Medulla oblongata (tissue), 1 donor: Measurements from ENCODE around the gene OPRL1.
"Not testable (repeated sequence)": the region's sequence is repeated elsewhere in the genome, so short reads cannot be mapped to it uniquely, and the experiment has no call there.

Experiments
- DNase-seq: peaks from one replicate; pipeline ENCODE4 v3.0.0-alpha.2; 2015; ENCODE audit errors: extremely low spot score

Gene OPRL1

GRCh38 chr20:64086801-64087200 lies 6.9 kb downstream of the OPRL1 start:
- DNase-seq = no peak

- DNase-seq = not testable (repeated sequence)
Measured at GRCh38 chr20:64087226-64087825, 7.4 kb downstream of the OPRL1 start.

GRCh38 chr20:64088586-64088985 lies 8.7 kb downstream of the OPRL1 start:
- not testable (repeated sequence) for DNase-seq

- no peak for DNase-seq
Measured at GRCh38 chr20:64090165-64090564, 10.3 kb downstream of the OPRL1 start.

- DNase-seq = no peak
Measured at GRCh38 chr20:64091340-64091739, 11.5 kb downstream of the OPRL1 start.

- no peak for DNase-seq
Measured at GRCh38 chr20:64091770-64092169, 11.9 kb downstream of the OPRL1 start.

GRCh38 chr20:64092258-64093012 lies 12.6 kb downstream of the OPRL1 start:
- no peak for DNase-seq

GRCh38 chr20:64093013-64093503 lies 13.2 kb downstream of the OPRL1 start:
- DNase-seq = no peak

- DNase-seq = no peak
Measured at GRCh38 chr20:64095455-64095854, 15.6 kb downstream of the OPRL1 start.

- DNase-seq = no peak
Measured at GRCh38 chr20:64095927-64096326, 16.0 kb downstream of the OPRL1 start.

GRCh38 chr20:64096535-64096934 lies 16.7 kb downstream of the OPRL1 start:
- DNase-seq = no peak

- DNase-seq = no peak
Measured at GRCh38 chr20:64098471-64099013, 18.7 kb downstream of the OPRL1 start.

- no peak for DNase-seq
Measured at GRCh38 chr20:64099086-64099786, 19.4 kb downstream of the OPRL1 start.

GRCh38 chr20:64099880-64100565 lies 20.1 kb downstream of the OPRL1 start:
- DNase-seq = no peak

GRCh38 chr20:64100566-64100888 lies 20.6 kb downstream of the OPRL1 start:
- no peak for DNase-seq

GRCh38 chr20:64100946-64101688 lies 21.2 kb downstream of the OPRL1 start:
- no peak for DNase-seq

- DNase-seq = no peak
Measured at GRCh38 chr20:64101731-64102621, 22.1 kb downstream of the OPRL1 start.

GRCh38 chr20:64102647-64103354 lies 22.9 kb downstream of the OPRL1 start:
- no peak for DNase-seq

- DNase-seq = no peak
Measured at GRCh38 chr20:64103871-64104666, 24.2 kb downstream of the OPRL1 start.
